K562 (cell line): ENCODE results near the gene JAK3. TPM values are rescaled to one million over a fixed set of nuclear protein-coding genes. Genes with fewer than 3 reads are reported as not detected.
A peak's percentile ranks its signal among the peaks of the same experiment; 100 is the strongest.

ENCODE experiments used
- ASH1L ChIP-seq: fragments of 450-650 bp; IDR thresholded peaks from 2 replicates; pipeline ENCODE4 v1.6.1; 2018; ENCODE audit warnings: borderline replicate concordance, mild to moderate bottlenecking, low read depth; ENCODE audit not compliant: partially characterized antibody
- BCOR ChIP-seq: fragments of 450-650 bp; IDR thresholded peaks from 2 replicates; pipeline ENCODE4 v1.6.1; 2016
- BDP1 ChIP-seq: IDR thresholded peaks from 3 replicates; pipeline ENCODE4 v1.6.1; 2011; ENCODE audit not compliant: insufficient read length, insufficient read depth
- BRD4 ChIP-seq: fragments of 200-600 bp; sonication (generic); IDR thresholded peaks from 2 replicates; pipeline ENCODE4 v1.6.1; 2017; ENCODE audit warnings: inconsistent platforms
- FOXJ3 ChIP-seq: sonication (generic); formaldehyde crosslinking; IDR thresholded peaks from 2 replicates; pipeline ENCODE4 v1.4.0; 2020; ENCODE audit warnings: mild to moderate bottlenecking, missing genetic modification reagents
- KLF1 ChIP-seq: fragments of 450-650 bp; IDR thresholded peaks from 2 replicates; pipeline ENCODE4 v1.6.1; 2016; ENCODE audit warnings: missing genetic modification characterization, missing compliant biosample characterization
- NFYB ChIP-seq: IDR thresholded peaks from 2 replicates; pipeline ENCODE4 v1.6.1; 2011; ENCODE audit warnings: mild to moderate bottlenecking, moderate library complexity; ENCODE audit not compliant: insufficient read length; ENCODE audit errors: extremely low read depth
- NR1H2 ChIP-seq: sonication (generic); formaldehyde crosslinking; IDR thresholded peaks from 2 replicates; pipeline ENCODE4 v1.4.0; 2020; ENCODE audit warnings: mild to moderate bottlenecking, missing genetic modification reagents
- NRF1 ChIP-seq, 2 experiments: fragments of 450-650 bp; IDR thresholded peaks in 1 of 2; conservative IDR thresholded peaks in 1 of 2; 2 replicates each; pipeline ENCODE4 v1.6.1; 2014; ENCODE audit warnings: mild to moderate bottlenecking in 2 of 2
- PCBP1 ChIP-seq: fragments of 200-400 bp; formaldehyde crosslinking; IDR thresholded peaks from 2 replicates; pipeline ENCODE4 v1.6.1; 2018; ENCODE audit warnings: mild to moderate bottlenecking, low read depth, low read length; ENCODE audit not compliant: poor library complexity, severe bottlenecking
- PHTF2 ChIP-seq: fragments of 250-450 bp; sonication (Bioruptor Pico); IDR thresholded peaks from 2 replicates; pipeline ENCODE4 v1.5.0; 2021; ENCODE audit warnings: mild to moderate bottlenecking
- RB1 ChIP-seq: fragments of 450-650 bp; IDR thresholded peaks from 2 replicates; pipeline ENCODE4 v1.6.1; 2017; ENCODE audit warnings: low read depth, mild to moderate bottlenecking
- RBM14 ChIP-seq: fragments of 200-400 bp; formaldehyde crosslinking; IDR thresholded peaks from 2 replicates; pipeline ENCODE4 v1.6.1; 2018; ENCODE audit warnings: low read depth, mild to moderate bottlenecking, low read length, moderate library complexity, borderline replicate concordance; ENCODE audit not compliant: insufficient read depth
- SMARCA4 ChIP-seq: fragments of 450-650 bp; IDR thresholded peaks from 2 replicates; pipeline ENCODE4 v1.6.1; 2016
- ZNF398 ChIP-seq: fragments of 250-450 bp; sonication (Bioruptor Pico); IDR thresholded peaks from 2 replicates; pipeline ENCODE4 v1.8.0; 2021; ENCODE audit warnings: moderate library complexity, mild to moderate bottlenecking, inconsistent platforms
- ZNF512 ChIP-seq: IDR thresholded peaks from 2 replicates; pipeline ENCODE4 v1.6.1; 2016; ENCODE audit warnings: missing genetic modification characterization, missing compliant biosample characterization
- ZNF75A ChIP-seq: fragments of 450-650 bp; formaldehyde crosslinking; IDR thresholded peaks from 2 replicates; pipeline ENCODE4 v1.4.0; 2020; ENCODE audit warnings: mild to moderate bottlenecking
- polyA plus RNA-seq, 8 experiments: library from polyadenylated mRNA; depleted of rRNA in 4 of 8; stranded (reverse) in 5 of 8; unstranded in 3 of 8; fragments of >200 nt; fragmentation: Nextera tagmentation in 2 of 8; fragmentation: Illumina TruSeq in 1 of 8; extraction: Ambion mirVana in 2 of 8; extraction: Trizol in 1 of 8; gene quantifications; 2 replicates each; pipeline versions ENCODE4 v1.2.1 to v1.2.3, GENCODE V29; 2011 to 2014; ENCODE audit warnings: inconsistent platforms in 1 of 8, missing spikeins in 1 of 8
- total RNA-seq, 7 experiments: library from RNA; depleted of rRNA in 6 of 7; stranded (reverse); fragments of >200 nt in 6 of 7; fragmentation: Illumina TruSeq in 2 of 7; extraction: Trizol in 2 of 7; gene quantifications; 2 replicates each; pipeline versions ENCODE4 v1.2.1 to v1.2.3, GENCODE V29; 2011 to 2021; ENCODE audit warnings: low replicate concordance in 1 of 7
- TF ChIP-seq, protein P1 (sequence below): sonication (generic); formaldehyde crosslinking; IDR thresholded peaks from 2 replicates; pipeline ENCODE4 v1.8.1; 2023; ENCODE audit warnings: mild to moderate bottlenecking, missing genetic modification reagents
- TF ChIP-seq, protein P2 (sequence below), 3 experiments: fragments of 200-800 bp in 1 of 3; fragments of 250-450 bp in 1 of 3; fragments of 450-650 bp in 1 of 3; sonication (Bioruptor Pico) in 1 of 3; sonication (Bioruptor generic) in 1 of 3; formaldehyde crosslinking in 1 of 3; IDR thresholded peaks; 2 replicates each; pipeline versions ENCODE4 v1.6.1 to v1.8.0; 2016 to 2022; ENCODE audit warnings: mild to moderate bottlenecking in 2 of 3, missing genetic modification characterization in 2 of 3, missing compliant biosample characterization in 1 of 3, moderate library complexity in 1 of 3

The JAK3 gene
- total and polyA plus RNA-seq, 9 of the 15 experiments (the other 6 are each of a cell fraction or from before 2014, with no cell fraction given): 0.01 to 0.18 (median 0.07) TPM; not detected in 1

- TF ChIP-seq BCOR (peak; percentile 98), KLF1 (tag) (no peak), PCBP1 (no peak), PHTF2 (CRISPR knock-in tag) (no peak), BRD4 (no peak), FOXJ3 (no peak), NR1H2 (CRISPR knock-in tag) (no peak), BDP1 (no peak), SMARCA4 (no peak), ZNF512 (no peak), RB1 (peak; percentile 85), NFYB (no peak), RBM14 (no peak), NRF1 (conservative IDR thresholded peaks at IDR 0.05 in 1 of 2, IDR thresholded peaks at IDR 0.05 in 1 of 2) (no peak), ZNF398 (no peak), ASH1L (no peak), ZNF75A (no peak)
- TF ChIP-seq, protein P1, sequence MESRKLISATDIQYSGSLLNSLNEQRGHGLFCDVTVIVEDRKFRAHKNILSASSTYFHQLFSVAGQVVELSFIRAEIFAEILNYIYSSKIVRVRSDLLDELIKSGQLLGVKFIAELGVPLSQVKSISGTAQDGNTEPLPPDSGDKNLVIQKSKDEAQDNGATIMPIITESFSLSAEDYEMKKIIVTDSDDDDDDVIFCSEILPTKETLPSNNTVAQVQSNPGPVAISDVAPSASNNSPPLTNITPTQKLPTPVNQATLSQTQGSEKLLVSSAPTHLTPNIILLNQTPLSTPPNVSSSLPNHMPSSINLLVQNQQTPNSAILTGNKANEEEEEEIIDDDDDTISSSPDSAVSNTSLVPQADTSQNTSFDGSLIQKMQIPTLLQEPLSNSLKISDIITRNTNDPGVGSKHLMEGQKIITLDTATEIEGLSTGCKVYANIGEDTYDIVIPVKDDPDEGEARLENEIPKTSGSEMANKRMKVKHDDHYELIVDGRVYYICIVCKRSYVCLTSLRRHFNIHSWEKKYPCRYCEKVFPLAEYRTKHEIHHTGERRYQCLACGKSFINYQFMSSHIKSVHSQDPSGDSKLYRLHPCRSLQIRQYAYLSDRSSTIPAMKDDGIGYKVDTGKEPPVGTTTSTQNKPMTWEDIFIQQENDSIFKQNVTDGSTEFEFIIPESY: peak; percentile 79; the same call in 1 of the 2 replicates
- TF ChIP-seq, protein P2, sequence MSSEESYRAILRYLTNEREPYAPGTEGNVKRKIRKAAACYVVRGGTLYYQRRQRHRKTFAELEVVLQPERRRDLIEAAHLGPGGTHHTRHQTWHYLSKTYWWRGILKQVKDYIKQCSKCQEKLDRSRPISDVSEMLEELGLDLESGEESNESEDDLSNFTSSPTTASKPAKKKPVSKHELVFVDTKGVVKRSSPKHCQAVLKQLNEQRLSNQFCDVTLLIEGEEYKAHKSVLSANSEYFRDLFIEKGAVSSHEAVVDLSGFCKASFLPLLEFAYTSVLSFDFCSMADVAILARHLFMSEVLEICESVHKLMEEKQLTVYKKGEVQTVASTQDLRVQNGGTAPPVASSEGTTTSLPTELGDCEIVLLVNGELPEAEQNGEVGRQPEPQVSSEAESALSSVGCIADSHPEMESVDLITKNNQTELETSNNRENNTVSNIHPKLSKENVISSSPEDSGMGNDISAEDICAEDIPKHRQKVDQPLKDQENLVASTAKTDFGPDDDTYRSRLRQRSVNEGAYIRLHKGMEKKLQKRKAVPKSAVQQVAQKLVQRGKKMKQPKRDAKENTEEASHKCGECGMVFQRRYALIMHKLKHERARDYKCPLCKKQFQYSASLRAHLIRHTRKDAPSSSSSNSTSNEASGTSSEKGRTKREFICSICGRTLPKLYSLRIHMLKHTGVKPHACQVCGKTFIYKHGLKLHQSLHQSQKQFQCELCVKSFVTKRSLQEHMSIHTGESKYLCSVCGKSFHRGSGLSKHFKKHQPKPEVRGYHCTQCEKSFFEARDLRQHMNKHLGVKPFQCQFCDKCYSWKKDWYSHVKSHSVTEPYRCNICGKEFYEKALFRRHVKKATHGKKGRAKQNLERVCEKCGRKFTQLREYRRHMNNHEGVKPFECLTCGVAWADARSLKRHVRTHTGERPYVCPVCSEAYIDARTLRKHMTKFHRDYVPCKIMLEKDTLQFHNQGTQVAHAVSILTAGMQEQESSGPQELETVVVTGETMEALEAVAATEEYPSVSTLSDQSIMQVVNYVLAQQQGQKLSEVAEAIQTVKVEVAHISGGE (CRISPR knock-in tag; IDR thresholded peaks at IDR 0.05): no peak
Measured at GRCh38 chr19:17855280-17856152, 7.7 kb upstream of the JAK3 start (continued).
